ENCODE data around the gene SDR42E1. TPM values are rescaled to one million over a fixed set of nuclear protein-coding genes. Genes with fewer than 3 reads are reported as not detected.
"Not testable (repeated sequence)": the region's sequence is repeated elsewhere in the genome, so short reads cannot be mapped to it uniquely, and the experiment has no call there.

SDR42E1 gene
- total and polyA plus RNA-seq, 7 experiments from 2014 or later: 2.2 to 12.1 (median 4.6) TPM

- H3K27ac ChIP-seq (ENCODE audit: low read depth, low read length); H3K4me1 Mint-ChIP-seq; ATAC-seq; H3K36me3 ChIP-seq (ENCODE audit: control insufficient read depth in 2 of 3, insufficient read depth in 3 of 3, low read length in 3 of 3); H3K27me3 Mint-ChIP-seq; H3K4me3 ChIP-seq (ENCODE audit: low read length); intact Hi-C loops (cut with micrococcal nuclease); CTCF ChIA-PET; H3K4me1 ChIP-seq (ENCODE audit: control insufficient read depth in 2 of 2, insufficient read depth in 2 of 2, low read length in 2 of 2); DNase-seq; H3K27ac Mint-ChIP-seq; H3K4me3 Mint-ChIP-seq; H3K27me3 ChIP-seq (ENCODE audit: control insufficient read depth in 2 of 2, insufficient read depth in 2 of 2, low read length in 2 of 2); POLR2A ChIA-PET: not testable (repeated sequence)
- Mint-ChIP-seq H3K36me3 (peaks cover 0 to 16% (median 0%) of the 10 kb centered on the region in 5 donors), H3K9me3 (peaks cover 0 to 46% (median 13%) of the 10 kb centered on the region in 11 donors)
- peaks cover 0 to 11% (median 0%) of the 10 kb centered on the region in 3 experiments for H3K9me3 ChIP-seq (ENCODE audit: control insufficient read depth in 2 of 3, low read length in 3 of 3)
Measured at GRCh38 chr16:81977335-81977942, 33.8 kb downstream of the SDR42E1 start.

GRCh38 chr16:81975637-81976036, 35.6 kb downstream of the SDR42E1 start:
- Mint-ChIP-seq H3K4me3 (no peak overlapping the region), H3K4me1 (no peaks in the 10 kb centered on the region), H3K9me3 (peaks cover 6 to 64% (median 23%) of the 10 kb centered on the region in 11 donors), H3K36me3 (peaks cover 0 to 20% (median 0%) of the 10 kb centered on the region in 5 donors), H3K27me3 (peaks cover 0 to 17% (median 12%) of the 10 kb centered on the region in 5 donors), H3K27ac (no peak overlapping the region)
- Histone ChIP-seq H3K36me3 (ENCODE audit: control insufficient read depth in 2 of 3, insufficient read depth in 3 of 3, low read length in 3 of 3) (no peaks in the 10 kb centered on the region), H3K27ac (ENCODE audit: low read depth, low read length) (no peak overlapping the region), H3K27me3 (ENCODE audit: control insufficient read depth in 2 of 2, insufficient read depth in 2 of 2, low read length in 2 of 2) (no peaks in the 10 kb centered on the region), H3K9me3 (ENCODE audit: control insufficient read depth in 2 of 3, low read length in 3 of 3) (peaks cover 0 to 20% (median 0%) of the 10 kb centered on the region in 3 experiments), H3K4me1 (ENCODE audit: control insufficient read depth in 2 of 2, insufficient read depth in 2 of 2, low read length in 2 of 2) (no peaks in the 10 kb centered on the region), H3K4me3 (ENCODE audit: low read length) (no peak overlapping the region)
- no peak for DNase-seq
- POLR2A ChIA-PET: no interaction called here
- intact Hi-C loops (cut with micrococcal nuclease): no loop called here
- CTCF ChIA-PET: no interaction called here
- ATAC-seq: no peak

- CTCF ChIA-PET: no interaction called here
Measured at GRCh38 chr16:81973737-81974136, 37.5 kb downstream of the SDR42E1 start.

GRCh38 chr16:81971853-81972252, 39.4 kb downstream of the SDR42E1 start:
- Histone ChIP-seq H3K27me3 (ENCODE audit: control insufficient read depth in 2 of 2, insufficient read depth in 2 of 2, low read length in 2 of 2) (no peaks in the 10 kb centered on the region), H3K9me3 (ENCODE audit: control insufficient read depth in 2 of 3, low read length in 3 of 3) (peaks cover 0 to 20% (median 0%) of the 10 kb centered on the region in 3 experiments), H3K36me3 (ENCODE audit: control insufficient read depth in 2 of 3, insufficient read depth in 3 of 3, low read length in 3 of 3) (no peaks in the 10 kb centered on the region), H3K27ac (ENCODE audit: low read depth, low read length) (no peak overlapping the region), H3K4me1 (ENCODE audit: control insufficient read depth in 2 of 2, insufficient read depth in 2 of 2, low read length in 2 of 2) (no peaks in the 10 kb centered on the region), H3K4me3 (ENCODE audit: low read length) (no peak overlapping the region)
- no peaks in the 10 kb centered on the region for H3K4me1 Mint-ChIP-seq
- peaks cover 0 to 17% (median 0%) of the 10 kb centered on the region in 5 donors for H3K36me3 Mint-ChIP-seq
- ATAC-seq: no peak
- ChIA-PET POLR2A (no interaction called here), CTCF (no interaction called here)
- H3K9me3 Mint-ChIP-seq: peaks cover 9 to 60% (median 23%) of the 10 kb centered on the region in 11 donors
- peaks cover 9 to 18% (median 14%) of the 10 kb centered on the region in 5 donors for H3K27me3 Mint-ChIP-seq
- no peak for DNase-seq
- H3K4me3 Mint-ChIP-seq: no peak overlapping the region
- no peak overlapping the region for H3K27ac Mint-ChIP-seq
- intact Hi-C loops (cut with micrococcal nuclease): no loop called here

More at GRCh38 chr16:81973737-81974136, 37.5 kb downstream of the SDR42E1 start:
- no peaks in the 10 kb centered on the region for H3K4me1 Mint-ChIP-seq
- ATAC-seq (no peak), DNase-seq (no peak)
- Histone ChIP-seq H3K4me3 (ENCODE audit: low read length) (no peak overlapping the region), H3K9me3 (ENCODE audit: control insufficient read depth in 2 of 3, low read length in 3 of 3) (peaks cover 0 to 20% (median 0%) of the 10 kb centered on the region in 3 experiments), H3K36me3 (ENCODE audit: control insufficient read depth in 2 of 3, insufficient read depth in 3 of 3, low read length in 3 of 3) (no peaks in the 10 kb centered on the region), H3K27me3 (ENCODE audit: control insufficient read depth in 2 of 2, insufficient read depth in 2 of 2, low read length in 2 of 2) (no peaks in the 10 kb centered on the region), H3K27ac (ENCODE audit: low read depth, low read length) (no peak overlapping the region), H3K4me1 (ENCODE audit: control insufficient read depth in 2 of 2, insufficient read depth in 2 of 2, low read length in 2 of 2) (no peaks in the 10 kb centered on the region)
- POLR2A ChIA-PET: no interaction called here
- peaks cover 6 to 64% (median 23%) of the 10 kb centered on the region in 11 donors for H3K9me3 Mint-ChIP-seq
- intact Hi-C loops (cut with micrococcal nuclease): no loop called here
- H3K4me3 Mint-ChIP-seq: no peak overlapping the region
- H3K27me3 Mint-ChIP-seq: peaks cover 0 to 18% (median 14%) of the 10 kb centered on the region in 5 donors
- H3K27ac Mint-ChIP-seq: no peak overlapping the region
- peaks cover 0 to 20% (median 0%) of the 10 kb centered on the region in 5 donors for H3K36me3 Mint-ChIP-seq

- H3K36me3 Mint-ChIP-seq: peaks cover 0 to 5% (median 0%) of the 10 kb centered on the region in 5 donors
- H3K27ac Mint-ChIP-seq: no peak overlapping the region
- H3K4me3 Mint-ChIP-seq: no peak overlapping the region
- no peaks in the 10 kb centered on the region for H3K4me1 Mint-ChIP-seq
- Histone ChIP-seq H3K27ac (ENCODE audit: low read depth, low read length) (no peak overlapping the region), H3K9me3 (ENCODE audit: control insufficient read depth in 2 of 3, low read length in 3 of 3) (peaks cover 0 to 9% (median 0%) of the 10 kb centered on the region in 3 experiments), H3K4me1 (ENCODE audit: control insufficient read depth in 2 of 2, insufficient read depth in 2 of 2, low read length in 2 of 2) (no peaks in the 10 kb centered on the region), H3K4me3 (ENCODE audit: low read length) (no peak overlapping the region), H3K27me3 (ENCODE audit: control insufficient read depth in 2 of 2, insufficient read depth in 2 of 2, low read length in 2 of 2) (no peaks in the 10 kb centered on the region), H3K36me3 (ENCODE audit: control insufficient read depth in 2 of 3, insufficient read depth in 3 of 3, low read length in 3 of 3) (no peaks in the 10 kb centered on the region)
- H3K27me3 Mint-ChIP-seq: peaks cover 9 to 26% (median 17%) of the 10 kb centered on the region in 5 donors
- DNase-seq: no peak
- ATAC-seq: peak; percentile 57
- peaks cover 6 to 21% (median 13%) of the 10 kb centered on the region in 11 donors for H3K9me3 Mint-ChIP-seq
- ChIA-PET POLR2A (no interaction called here), CTCF (no interaction called here)
- intact Hi-C loops (cut with micrococcal nuclease): no loop called here
Measured at GRCh38 chr16:81967358-81967757, 43.9 kb downstream of the SDR42E1 start.

- intact Hi-C loops (cut with micrococcal nuclease): no loop called here
- Histone ChIP-seq H3K27ac (ENCODE audit: low read depth, low read length) (no peak overlapping the region), H3K36me3 (ENCODE audit: control insufficient read depth in 2 of 3, insufficient read depth in 3 of 3, low read length in 3 of 3) (no peaks in the 10 kb centered on the region), H3K4me3 (ENCODE audit: low read length) (no peak overlapping the region), H3K27me3 (ENCODE audit: control insufficient read depth in 2 of 2, insufficient read depth in 2 of 2, low read length in 2 of 2) (no peaks in the 10 kb centered on the region), H3K4me1 (ENCODE audit: control insufficient read depth in 2 of 2, insufficient read depth in 2 of 2, low read length in 2 of 2) (no peaks in the 10 kb centered on the region), H3K9me3 (ENCODE audit: control insufficient read depth in 2 of 3, low read length in 3 of 3) (no peaks in the 10 kb centered on the region)
- H3K4me1 Mint-ChIP-seq: no peaks in the 10 kb centered on the region
- ChIA-PET CTCF (no interaction called here), POLR2A (no interaction called here)
- peaks cover 3 to 26% (median 12%) of the 10 kb centered on the region in 5 donors for H3K27me3 Mint-ChIP-seq
- H3K36me3 Mint-ChIP-seq: no peaks in the 10 kb centered on the region
- no peak overlapping the region for H3K27ac Mint-ChIP-seq
- ATAC-seq: no peak
- no peak overlapping the region for H3K4me3 Mint-ChIP-seq
- H3K9me3 Mint-ChIP-seq: peaks cover 0 to 5% (median 0%) of the 10 kb centered on the region in 11 donors
- no peak for DNase-seq
Measured at GRCh38 chr16:81964808-81965207, 46.5 kb downstream of the SDR42E1 start.
